OCI-LY1 (cell line): Measurements from ENCODE around the gene ARHGAP27.

Source experiments
- EZH2 ChIP-seq: fragments of 200-600 bp; sonication (generic), shearing (Covaris generic); IDR thresholded peaks from 2 replicates; pipeline ENCODE4 v1.8.0; 2017; ENCODE audit warnings: borderline replicate concordance, mixed run types, mild to moderate bottlenecking, antibody characterized with exemption, low read length, moderate library complexity, mixed read lengths
- TF ChIP-seq, protein P1 (sequence below): fragments of 200-600 bp; sonication (generic), shearing (Covaris generic); IDR thresholded peaks from 2 replicates; pipeline ENCODE4 v1.5.1; 2017; ENCODE audit warnings: mild to moderate bottlenecking, antibody characterized with exemption, low read length, moderate library complexity, mixed read lengths

DNA sequence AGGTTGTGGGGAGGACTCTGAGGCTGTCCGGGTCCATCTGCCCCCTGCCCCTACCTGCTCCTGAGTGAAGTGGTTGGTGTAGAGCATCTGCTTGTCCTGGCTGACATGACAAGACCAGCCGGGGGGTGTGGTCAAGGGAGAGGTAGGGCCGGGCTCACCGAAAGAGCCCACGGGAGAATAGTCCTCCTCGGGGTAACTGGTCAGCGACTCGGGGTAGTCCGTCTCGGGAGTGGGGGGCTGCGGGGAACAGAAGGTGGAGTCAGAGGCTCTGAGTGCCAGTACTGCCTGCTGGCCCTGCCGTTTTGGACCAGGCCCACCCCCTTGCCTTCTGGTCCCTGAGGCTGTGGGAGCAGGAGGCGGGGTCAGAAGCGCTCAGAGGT is 27.8 kb downstream of the ARHGAP27 start:
- TF ChIP-seq, protein P1, sequence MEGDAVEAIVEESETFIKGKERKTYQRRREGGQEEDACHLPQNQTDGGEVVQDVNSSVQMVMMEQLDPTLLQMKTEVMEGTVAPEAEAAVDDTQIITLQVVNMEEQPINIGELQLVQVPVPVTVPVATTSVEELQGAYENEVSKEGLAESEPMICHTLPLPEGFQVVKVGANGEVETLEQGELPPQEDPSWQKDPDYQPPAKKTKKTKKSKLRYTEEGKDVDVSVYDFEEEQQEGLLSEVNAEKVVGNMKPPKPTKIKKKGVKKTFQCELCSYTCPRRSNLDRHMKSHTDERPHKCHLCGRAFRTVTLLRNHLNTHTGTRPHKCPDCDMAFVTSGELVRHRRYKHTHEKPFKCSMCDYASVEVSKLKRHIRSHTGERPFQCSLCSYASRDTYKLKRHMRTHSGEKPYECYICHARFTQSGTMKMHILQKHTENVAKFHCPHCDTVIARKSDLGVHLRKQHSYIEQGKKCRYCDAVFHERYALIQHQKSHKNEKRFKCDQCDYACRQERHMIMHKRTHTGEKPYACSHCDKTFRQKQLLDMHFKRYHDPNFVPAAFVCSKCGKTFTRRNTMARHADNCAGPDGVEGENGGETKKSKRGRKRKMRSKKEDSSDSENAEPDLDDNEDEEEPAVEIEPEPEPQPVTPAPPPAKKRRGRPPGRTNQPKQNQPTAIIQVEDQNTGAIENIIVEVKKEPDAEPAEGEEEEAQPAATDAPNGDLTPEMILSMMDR: no peak
- TF ChIP-seq EZH2: no peak
